ENCODE data around the gene CTBP2.
"Not testable (repeated sequence)": the region's sequence is repeated elsewhere in the genome, so short reads cannot be mapped to it uniquely, and the experiment has no call there.

CTBP2 gene

DNA sequence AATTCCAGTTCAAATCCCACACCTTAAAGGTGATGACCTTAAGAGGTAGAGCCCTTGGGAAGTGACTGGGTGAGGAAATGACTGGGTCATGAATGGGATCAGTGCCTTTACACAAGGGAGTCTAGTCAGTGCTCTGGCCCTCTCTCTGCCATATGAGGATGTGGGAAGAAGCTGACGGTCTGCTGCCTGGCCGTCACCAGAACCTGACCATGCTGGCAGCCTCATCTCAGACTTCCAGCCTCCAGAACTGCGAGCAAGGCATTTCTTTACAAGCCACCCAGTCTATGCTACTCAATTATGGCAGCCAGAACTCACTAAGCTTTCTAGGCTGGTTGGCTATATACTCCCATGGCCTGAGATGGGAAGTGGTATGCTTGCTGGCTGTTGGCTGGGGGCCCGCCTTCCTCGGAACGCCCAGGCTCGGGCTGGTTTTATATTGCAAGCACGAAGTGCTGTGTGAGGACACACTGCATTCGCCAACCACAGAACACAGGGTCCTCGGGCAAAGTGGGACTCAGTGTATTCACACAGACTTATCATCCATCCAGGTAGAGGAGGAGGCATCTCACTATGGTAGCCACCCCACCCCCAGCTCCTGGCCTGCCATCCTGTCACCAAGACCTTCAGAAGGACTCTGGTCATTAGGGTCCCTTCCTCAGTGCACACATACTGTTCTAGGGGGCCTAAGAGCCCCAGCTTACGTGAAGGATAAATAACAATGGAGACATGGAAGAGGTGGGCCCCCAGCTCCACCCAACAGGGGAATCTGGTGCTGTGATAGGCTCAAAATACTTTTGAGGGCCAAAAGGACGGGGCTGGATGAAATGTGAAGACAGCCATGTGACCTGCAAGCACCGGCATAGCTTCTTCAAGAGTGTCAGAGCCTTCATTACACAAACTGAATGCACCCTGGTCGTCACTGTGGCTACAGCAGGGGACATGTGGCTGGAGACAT is 169.4 kb downstream of the CTBP2 start:
- Mint-ChIP-seq H3K4me3 (no peak overlapping the region), H3K9me3 (no peaks in the 10 kb centered on the region), H3K36me3 (ENCODE audit: low read depth) (peaks cover 91% of the 10 kb centered on the region), H3K4me1 (no peaks in the 10 kb centered on the region), H3K27me3 (ENCODE audit: low read depth) (no peaks in the 10 kb centered on the region), H3K27ac (no peak overlapping the region)
- TF ChIP-seq, protein P1, sequence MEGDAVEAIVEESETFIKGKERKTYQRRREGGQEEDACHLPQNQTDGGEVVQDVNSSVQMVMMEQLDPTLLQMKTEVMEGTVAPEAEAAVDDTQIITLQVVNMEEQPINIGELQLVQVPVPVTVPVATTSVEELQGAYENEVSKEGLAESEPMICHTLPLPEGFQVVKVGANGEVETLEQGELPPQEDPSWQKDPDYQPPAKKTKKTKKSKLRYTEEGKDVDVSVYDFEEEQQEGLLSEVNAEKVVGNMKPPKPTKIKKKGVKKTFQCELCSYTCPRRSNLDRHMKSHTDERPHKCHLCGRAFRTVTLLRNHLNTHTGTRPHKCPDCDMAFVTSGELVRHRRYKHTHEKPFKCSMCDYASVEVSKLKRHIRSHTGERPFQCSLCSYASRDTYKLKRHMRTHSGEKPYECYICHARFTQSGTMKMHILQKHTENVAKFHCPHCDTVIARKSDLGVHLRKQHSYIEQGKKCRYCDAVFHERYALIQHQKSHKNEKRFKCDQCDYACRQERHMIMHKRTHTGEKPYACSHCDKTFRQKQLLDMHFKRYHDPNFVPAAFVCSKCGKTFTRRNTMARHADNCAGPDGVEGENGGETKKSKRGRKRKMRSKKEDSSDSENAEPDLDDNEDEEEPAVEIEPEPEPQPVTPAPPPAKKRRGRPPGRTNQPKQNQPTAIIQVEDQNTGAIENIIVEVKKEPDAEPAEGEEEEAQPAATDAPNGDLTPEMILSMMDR (IDR thresholded peaks at IDR 0.05; ENCODE audit: unreplicated experiment in 3 of 3) = no peak

DNA sequence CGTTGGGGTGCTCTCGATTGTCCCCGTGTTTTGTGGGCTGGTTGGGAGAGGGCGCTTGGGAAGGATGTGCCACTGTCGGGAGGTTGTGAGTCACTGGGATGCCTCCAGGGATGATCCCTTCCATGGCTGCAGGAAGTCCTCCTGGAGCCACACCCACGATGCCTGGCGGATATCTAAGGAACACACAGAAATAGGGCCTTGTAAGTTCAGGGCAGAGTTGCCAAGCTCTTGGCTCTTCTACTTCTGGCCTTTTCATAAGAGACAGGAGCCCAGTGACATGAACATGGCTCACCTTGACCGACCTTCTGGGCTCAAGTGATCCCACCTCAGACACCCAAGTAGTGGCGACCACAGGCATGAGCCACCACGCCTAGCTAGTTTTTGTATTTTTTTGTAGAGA is 170.8 kb downstream of the CTBP2 start:
- TF ChIP-seq, protein P1 (IDR thresholded peaks at IDR 0.05; ENCODE audit: unreplicated experiment in 3 of 3) = no peak
- no peaks in the 10 kb centered on the region for H3K4me1 Mint-ChIP-seq
- no peaks in the 10 kb centered on the region for H3K27me3 Mint-ChIP-seq (ENCODE audit: low read depth)
- no peak overlapping the region for H3K27ac Mint-ChIP-seq
- peaks cover 90% of the 10 kb centered on the region for H3K36me3 Mint-ChIP-seq (ENCODE audit: low read depth)
- no peak overlapping the region for H3K4me3 Mint-ChIP-seq
- H3K9me3 Mint-ChIP-seq = no peaks in the 10 kb centered on the region

DNA sequence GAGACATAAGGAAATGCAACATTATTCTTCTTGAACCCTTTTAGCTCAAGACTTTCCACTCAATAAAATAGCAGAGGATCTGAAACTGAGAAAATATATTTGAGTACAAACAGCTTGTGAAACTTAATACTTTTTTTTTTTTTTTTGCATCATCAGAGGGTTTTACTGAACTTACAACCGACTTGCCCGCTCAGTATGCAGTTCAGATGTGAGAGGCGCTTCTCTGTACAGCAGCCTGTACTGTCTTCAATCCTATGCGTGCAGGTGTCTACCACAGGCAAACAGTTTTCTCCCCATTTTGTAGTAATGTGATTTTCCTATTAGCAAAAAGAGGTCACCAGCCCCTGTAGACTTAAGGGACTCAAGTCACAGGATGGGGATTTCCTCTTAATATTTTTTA is 171.6 kb downstream of the CTBP2 start:
- H3K4me1 Mint-ChIP-seq; H3K4me3 Mint-ChIP-seq; H3K27me3 Mint-ChIP-seq (ENCODE audit: low read depth); H3K9me3 Mint-ChIP-seq: not testable (repeated sequence)
- Mint-ChIP-seq H3K36me3 (ENCODE audit: low read depth) (peaks cover 89% of the 10 kb centered on the region), H3K27ac (peak overlapping the region in 1 of 3 experiments; percentile 19)

DNA sequence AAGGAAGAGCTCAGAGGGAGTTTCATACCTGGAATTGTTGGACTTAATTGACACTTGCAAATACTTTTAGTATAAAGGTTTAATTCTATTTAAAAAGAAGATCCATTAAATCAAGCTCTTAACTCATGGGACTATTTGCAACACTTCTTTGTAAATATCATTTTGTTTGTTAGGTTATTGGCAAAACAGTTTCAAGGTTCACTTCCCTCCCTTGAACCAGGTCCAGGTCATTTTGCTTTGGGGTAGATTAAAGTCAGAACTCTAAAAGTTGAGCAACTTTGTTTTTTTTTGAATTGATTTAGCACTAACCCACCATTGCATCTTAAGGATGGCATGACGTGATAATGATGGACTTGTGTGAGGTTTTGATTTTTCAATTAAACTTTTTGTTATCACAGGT is 172.6 kb downstream of the CTBP2 start:
- Mint-ChIP-seq H3K27me3 (ENCODE audit: low read depth) (no peaks in the 10 kb centered on the region), H3K4me3 (no peak overlapping the region), H3K9me3 (no peaks in the 10 kb centered on the region), H3K4me1 (no peaks in the 10 kb centered on the region), H3K27ac (peak overlapping the region in 1 of 3 experiments; percentile 2), H3K36me3 (ENCODE audit: low read depth) (peaks cover 89% of the 10 kb centered on the region)
- TF ChIP-seq, protein P1 (IDR thresholded peaks at IDR 0.05; ENCODE audit: unreplicated experiment in 3 of 3) = no peak

DNA sequence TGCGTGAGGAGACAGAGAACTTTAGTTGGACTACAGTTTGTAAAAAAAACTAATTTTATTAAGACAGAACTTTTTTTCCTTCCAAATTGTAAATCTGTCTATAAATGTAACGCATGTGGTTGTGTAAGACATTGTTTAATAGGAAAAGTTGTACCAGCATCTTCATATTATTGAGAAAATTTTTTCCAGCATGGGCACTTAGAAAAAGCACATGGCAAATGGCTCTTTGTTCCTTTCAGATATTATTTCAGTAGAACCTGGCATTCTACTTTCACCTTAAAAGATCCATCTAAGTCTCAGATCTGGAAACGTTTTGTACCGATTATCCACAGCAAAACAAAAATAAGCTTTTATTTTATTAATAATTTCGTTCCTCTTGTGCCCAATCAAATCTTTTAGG is 175.2 kb downstream of the CTBP2 start:
- H3K9me3 Mint-ChIP-seq = no peaks in the 10 kb centered on the region
- TF ChIP-seq, protein P1 (IDR thresholded peaks at IDR 0.05; ENCODE audit: unreplicated experiment in 3 of 3) = no peak
- peaks cover 81% of the 10 kb centered on the region for H3K36me3 Mint-ChIP-seq (ENCODE audit: low read depth)

DNA sequence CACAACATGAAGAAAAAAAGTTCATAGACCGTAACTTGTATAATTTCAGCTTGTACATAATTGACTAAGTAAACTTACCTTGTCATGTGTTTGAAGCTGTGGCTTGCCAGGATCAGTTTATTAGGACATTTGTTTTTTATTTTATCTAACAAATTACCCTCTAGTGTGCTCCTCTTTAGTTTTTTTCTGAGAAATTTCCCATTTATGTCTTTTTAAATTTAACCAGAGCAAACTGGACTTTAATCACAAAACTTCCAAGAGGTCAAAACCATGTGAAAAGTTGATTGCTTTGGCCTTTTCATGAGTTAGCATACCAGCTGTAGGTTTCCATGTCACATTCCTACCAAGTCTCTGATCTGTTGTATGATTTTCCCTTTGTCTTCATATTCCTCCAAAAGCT is 176.0 kb downstream of the CTBP2 start:
- Mint-ChIP-seq H3K27ac (peak overlapping the region in 1 of 3 experiments; percentile 14), H3K27me3 (ENCODE audit: low read depth) (no peaks in the 10 kb centered on the region), H3K4me3 (no peak overlapping the region), H3K36me3 (ENCODE audit: low read depth) (peaks cover 80% of the 10 kb centered on the region), H3K9me3 (no peaks in the 10 kb centered on the region), H3K4me1 (no peaks in the 10 kb centered on the region)
- TF ChIP-seq, protein P1 (IDR thresholded peaks at IDR 0.05; ENCODE audit: unreplicated experiment in 3 of 3) = no peak

More for the DNA sequence above, 175.2 kb downstream of the CTBP2 start:
- Mint-ChIP-seq H3K4me1 (no peaks in the 10 kb centered on the region), H3K27ac (peak overlapping the region in 1 of 3 experiments; percentile 14), H3K4me3 (no peak overlapping the region), H3K27me3 (ENCODE audit: low read depth) (no peaks in the 10 kb centered on the region)
